NCI-H187 treated with DMSO at 0.1 percent for 48 hours (cell line): Measurements from ENCODE around the gene SLC5A2.
"Not testable (repeated sequence)": the region's sequence is repeated elsewhere in the genome, so short reads cannot be mapped to it uniquely, and the experiment has no call there.

Source experiments
- DNase-seq: peaks from one replicate; lab custom pipeline; 2025; lab: John Stamatoyannopoulos, UW

SLC5A2 gene

DNA sequence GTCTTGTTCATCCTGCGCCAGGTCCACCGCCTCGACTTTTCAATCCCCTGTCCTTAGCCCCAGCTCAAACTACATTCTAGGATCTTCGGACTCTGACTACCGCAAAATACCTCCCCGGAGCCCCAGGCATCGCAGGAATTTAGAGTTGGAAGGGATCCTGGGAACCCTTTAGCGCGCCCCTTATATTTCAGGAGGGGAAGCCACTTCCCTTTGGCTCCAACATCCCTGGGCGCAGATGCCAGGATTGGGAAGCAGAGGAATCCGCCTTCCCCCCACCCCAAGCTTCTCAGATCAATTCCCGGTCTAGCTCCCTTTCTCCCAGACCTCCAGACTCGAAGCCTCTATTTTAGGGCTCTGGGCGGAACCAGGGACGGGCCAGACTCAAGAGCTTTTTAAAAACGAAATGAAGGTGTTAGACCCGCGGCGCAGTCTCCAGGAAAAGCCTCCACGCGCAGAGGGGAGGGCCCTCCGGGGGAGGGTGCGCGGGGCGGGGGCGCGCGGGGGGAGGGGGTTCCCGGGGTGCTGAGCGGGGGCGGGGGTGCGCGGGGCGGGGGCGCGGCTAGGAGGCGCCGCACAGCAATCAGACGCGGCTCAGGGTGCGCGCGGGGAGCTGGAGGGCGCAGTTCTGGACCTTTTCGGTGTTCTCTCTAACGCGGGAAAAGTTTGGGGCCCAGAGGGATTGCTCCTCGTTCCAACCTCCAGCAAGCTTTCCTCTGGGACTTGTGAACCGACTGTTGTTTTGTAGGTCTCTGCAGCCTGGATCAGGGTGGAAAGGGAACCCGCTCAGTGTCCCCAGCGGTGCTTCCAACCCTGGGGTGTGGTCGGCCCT is 46.4 kb downstream of the SLC5A2 start:
- no peak for DNase-seq

DNA sequence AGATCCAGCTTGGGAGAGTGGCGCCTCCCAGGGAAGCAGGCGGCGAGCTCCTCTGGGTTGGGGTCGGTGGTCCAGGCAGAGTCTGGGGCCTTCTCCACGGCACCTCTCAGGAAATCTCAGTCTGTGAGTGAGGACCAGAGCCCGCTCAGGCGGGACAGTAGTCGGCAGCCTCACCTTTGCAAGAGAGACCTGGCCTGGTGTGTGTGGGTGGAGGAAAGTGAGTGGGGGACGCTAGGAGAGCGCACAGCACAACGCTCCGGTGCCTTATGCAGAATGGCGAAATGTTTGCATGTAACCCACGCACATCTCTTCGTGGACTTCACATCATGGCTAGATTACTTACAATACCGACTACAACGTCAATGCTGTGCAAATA is 47.0 kb downstream of the SLC5A2 start:
- no peak for DNase-seq

DNA sequence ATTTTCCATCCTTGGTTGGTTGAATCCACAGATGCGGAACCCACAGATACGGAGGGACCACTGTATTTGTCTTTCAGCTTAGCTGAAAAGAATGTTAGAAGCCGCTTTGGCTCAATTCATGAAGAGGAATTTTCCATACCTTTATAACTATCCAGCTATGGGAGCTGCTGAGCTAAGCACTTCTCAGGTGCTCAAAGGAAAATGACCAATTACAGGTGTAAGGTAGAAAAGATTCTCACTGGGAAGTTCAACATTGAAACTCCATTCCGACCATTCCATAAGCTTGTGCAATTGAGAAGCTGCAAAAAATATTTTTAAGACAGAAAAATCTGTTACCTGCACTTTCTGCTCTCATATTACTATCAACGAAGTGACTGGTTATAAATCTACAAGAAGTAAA is 47.5 kb downstream of the SLC5A2 start:
- no peak for DNase-seq

DNA sequence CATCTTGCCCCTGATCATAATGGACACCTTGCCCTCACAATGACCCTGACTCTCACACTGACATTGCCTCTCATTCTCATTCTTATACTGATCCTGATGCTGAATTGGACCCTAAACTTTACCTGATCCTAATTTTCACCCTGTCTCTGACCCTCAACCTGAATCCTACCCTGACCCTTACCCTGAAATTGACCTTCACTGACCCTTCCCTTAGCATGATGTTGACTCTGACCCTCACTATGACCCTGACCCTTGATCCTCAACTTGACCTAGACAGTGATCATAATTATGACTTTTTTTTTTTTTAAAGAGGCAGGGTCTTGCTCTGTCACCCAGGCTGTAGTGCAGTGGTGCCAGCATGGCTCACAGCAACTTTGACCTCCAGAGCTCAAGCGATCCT is 48.2 kb downstream of the SLC5A2 start:
- no peak for DNase-seq

DNA sequence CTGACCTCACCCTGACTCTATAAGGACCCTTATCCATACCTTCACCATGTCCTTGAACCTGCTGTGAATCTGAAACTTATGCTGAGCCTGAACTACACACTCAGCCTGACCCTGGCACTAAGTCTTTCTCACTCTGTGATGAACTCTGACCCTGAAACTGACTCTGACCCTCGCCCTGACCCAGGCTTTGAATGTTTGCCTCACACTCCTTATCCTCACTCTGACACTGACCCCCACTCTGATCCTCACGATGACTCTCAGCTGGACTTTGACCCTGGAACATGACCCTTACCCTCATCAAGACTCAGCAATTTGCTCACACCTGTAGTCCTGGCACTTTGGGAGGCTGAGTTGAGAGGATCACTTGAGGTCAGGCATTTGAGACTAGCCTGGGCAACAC is 49.2 kb downstream of the SLC5A2 start:
- no peak for DNase-seq

DNA sequence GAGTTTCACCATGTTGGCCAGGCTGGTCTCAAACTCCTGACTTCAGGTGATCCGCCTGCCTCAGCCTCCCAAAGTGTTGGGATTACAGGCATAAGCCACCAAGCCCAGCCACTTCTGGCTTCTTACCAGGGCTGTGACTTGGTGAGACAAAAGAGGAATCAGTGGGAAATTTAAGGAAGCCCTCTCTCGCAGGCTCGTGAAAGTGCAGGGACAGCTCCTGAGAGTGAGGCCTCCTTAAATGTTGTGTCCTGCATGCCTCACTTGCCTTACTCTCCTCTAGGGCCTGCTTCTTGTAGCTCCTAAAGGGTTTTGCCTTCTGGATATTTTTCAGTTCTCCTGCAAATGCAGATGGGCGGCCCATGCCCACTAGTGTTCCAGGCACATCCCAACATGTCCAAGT is 50.0 kb downstream of the SLC5A2 start:
- DNase-seq, result no peak

DNA sequence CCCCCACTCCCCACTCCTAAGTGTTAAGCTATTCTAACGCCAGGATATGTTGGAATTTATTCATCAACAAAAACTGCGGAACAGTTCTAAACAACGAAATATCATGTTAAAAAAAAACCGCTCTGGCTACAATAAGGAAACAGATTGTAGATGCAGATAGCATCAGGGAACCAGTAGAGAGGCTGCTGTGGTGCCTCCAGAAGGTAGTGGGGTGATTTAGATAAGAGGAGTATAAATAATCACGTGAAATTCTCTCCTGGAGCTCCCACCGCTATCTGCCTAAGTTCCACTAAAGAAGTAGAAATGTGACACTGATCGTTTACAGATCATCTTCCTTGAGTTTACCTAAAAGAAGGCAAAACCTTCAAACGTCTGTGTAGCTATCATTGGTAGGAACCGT is 52.8 kb downstream of the SLC5A2 start:
- DNase-seq, result no peak

DNA sequence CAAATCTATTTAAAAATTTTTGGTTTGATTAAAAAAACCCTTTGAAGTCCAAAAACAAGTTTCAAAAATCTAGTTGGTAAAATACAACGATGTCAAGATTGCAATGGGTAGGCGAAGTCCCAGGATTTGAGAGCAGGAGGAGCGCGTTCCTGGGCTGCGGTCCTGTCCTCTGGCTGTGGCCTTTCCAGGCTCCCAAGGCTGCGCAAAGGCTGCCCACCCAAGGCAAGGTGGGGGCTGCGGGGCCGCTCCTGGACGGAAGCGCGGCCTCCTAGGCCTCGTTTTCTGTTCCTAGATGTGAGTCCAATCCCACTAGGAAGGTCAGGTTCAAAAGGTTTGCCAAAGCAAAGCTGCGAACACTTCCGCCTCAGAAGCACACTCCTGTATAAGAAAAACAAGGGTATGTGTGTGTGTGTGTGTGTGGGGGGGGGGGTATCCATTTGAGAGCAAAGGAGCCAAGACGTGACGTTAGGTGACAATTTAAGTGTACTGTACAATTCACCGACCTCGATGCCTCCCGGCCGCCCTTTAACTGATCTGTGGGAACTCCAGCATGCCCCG is 54.0 kb downstream of the SLC5A2 start:
- no peak for DNase-seq

DNA sequence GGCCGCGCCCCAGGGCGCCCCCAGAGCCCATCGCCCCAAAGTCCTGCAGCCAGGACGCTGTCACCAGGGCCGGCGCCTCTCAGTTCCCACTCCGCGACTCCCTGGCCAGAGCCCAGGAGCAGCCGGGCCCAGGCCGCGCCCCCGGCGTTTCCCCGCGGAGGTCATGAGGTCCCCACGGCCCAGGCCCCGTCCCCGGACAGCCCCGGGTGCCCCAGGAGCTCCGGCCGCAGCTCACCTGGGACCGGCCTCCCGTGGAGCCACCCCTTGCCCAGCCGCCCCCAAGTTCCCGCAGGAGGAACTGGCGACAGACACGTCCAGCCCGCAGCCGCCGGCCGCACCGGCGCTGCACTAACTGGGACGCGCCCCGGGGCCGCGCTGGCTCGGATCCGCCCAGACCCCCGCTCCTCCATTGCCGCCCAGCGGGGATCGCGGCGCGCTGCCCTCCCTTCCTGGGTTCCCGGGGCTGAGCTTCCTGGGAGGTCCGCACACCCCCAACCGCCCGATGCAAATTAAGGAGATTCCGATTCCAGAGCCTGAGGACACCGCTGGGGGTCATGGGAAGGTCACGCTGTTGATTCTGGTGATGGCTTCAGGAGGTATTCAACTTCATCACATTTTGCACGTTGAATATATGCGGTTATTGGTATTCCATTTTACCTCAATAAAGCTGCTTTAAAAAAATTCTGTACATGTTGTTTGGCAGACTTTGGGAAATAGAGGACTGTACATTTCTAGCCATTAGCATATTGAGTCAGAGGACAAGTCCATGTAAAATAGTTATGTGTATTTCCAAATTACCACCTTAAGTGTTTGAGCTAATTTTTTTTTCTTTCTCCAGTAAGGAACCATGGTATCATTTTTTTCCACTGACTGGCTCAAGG is 54.7 kb downstream of the SLC5A2 start:
- DNase-seq, result no peak

DNA sequence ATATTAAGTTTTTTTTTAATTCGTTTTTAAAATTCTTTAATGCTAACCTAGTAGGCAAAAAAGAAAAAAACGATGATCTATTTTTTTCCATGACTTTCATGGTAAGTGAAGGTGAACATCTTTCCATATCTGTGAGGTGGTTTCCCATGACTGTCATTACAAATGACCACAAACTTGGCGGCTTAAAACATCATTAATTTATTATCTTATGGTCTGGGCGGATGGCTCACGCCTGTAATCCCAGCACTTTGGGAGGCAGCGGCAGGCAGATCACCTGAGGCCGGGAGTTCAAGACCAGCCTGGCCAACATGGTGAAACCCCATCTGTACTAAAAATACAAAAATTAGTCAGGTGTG is 55.3 kb downstream of the SLC5A2 start:
- DNase-seq, result not testable (repeated sequence)

DNA sequence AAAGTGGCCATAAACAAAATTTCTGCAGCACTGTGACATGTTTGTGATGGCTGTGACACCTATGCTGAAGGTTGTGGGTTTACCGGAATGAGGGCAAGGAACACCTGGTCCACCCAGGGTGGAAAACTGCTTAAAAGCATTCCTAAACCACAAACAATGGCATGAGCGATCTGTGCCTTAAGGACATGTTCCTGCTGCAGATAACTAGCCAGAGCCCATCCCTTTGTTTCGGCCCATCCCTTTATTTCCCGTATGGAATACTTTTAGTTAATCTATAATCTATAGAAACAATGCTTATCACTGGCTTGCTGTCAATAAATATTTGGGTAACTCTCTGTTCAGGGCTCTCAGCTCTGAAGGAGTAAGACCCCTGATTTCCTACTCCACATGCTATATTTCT is 56.8 kb downstream of the SLC5A2 start:
- not testable (repeated sequence) for DNase-seq
